Muscle layer of colon (tissue), 2 donors: ENCODE results near the gene PDE8B.
"Not testable (repeated sequence)": the region's sequence is repeated elsewhere in the genome, so short reads cannot be mapped to it uniquely, and the experiment has no call there.

Source experiments
- H3K27ac ChIP-seq: one replicate; pipeline ENCODE4 v1.7.0; 2013; ENCODE audit warnings: low read depth, mild to moderate bottlenecking, low read length, moderate library complexity
- H3K27me3 ChIP-seq, 2 donors: one replicate each; pipeline ENCODE4 v1.7.0; 2013; ENCODE audit warnings: low read length in 2 of 2, mild to moderate bottlenecking in 2 of 2; ENCODE audit not compliant: insufficient read depth in 2 of 2, control insufficient read depth in 1 of 2
- H3K36me3 ChIP-seq: one replicate; pipeline ENCODE4 v1.7.0; 2013; ENCODE audit warnings: mild to moderate bottlenecking, low read length; ENCODE audit not compliant: insufficient read depth
- H3K4me1 ChIP-seq: one replicate; pipeline ENCODE4 v1.7.0; 2013; ENCODE audit warnings: mild to moderate bottlenecking, low read length; ENCODE audit not compliant: insufficient read depth
- H3K4me3 ChIP-seq, 2 donors: one replicate each; pipeline ENCODE4 v1.7.0; 2013; ENCODE audit warnings: low read length in 2 of 2, low read depth in 1 of 2, mild to moderate bottlenecking in 1 of 2, moderate library complexity in 1 of 2
- H3K9ac ChIP-seq: one replicate; pipeline ENCODE4 v1.7.0; 2013; ENCODE audit warnings: low read length
- H3K9me3 ChIP-seq: one replicate; pipeline ENCODE4 v1.7.0; 2013; ENCODE audit warnings: mild to moderate bottlenecking, low read length
- donor health status: abdominal sarcoma.
- donor health status: Adenocarcinoma of cecum.

PDE8B gene

GRCh38 chr5:77380636-77381035 lies 170.2 kb downstream of the PDE8B start:
- H3K9ac ChIP-seq: no peak overlapping the region
- no peaks in the 10 kb centered on the region for H3K27me3 ChIP-seq
- no peaks in the 10 kb centered on the region for H3K36me3 ChIP-seq
- no peak overlapping the region for H3K27ac ChIP-seq
- H3K4me3 ChIP-seq: no peak overlapping the region
- no peaks in the 10 kb centered on the region for H3K4me1 ChIP-seq
- no peaks in the 10 kb centered on the region for H3K9me3 ChIP-seq

GRCh38 chr5:77383336-77383735 lies 172.9 kb downstream of the PDE8B start:
- not testable (repeated sequence) for H3K4me1 ChIP-seq, H3K9ac ChIP-seq, H3K9me3 ChIP-seq, H3K27me3 ChIP-seq, H3K27ac ChIP-seq, H3K36me3 ChIP-seq, H3K4me3 ChIP-seq

GRCh38 chr5:77386340-77386739 lies 175.9 kb downstream of the PDE8B start:
- H3K27ac ChIP-seq, H3K27me3 ChIP-seq, H3K9ac ChIP-seq, H3K4me3 ChIP-seq, H3K36me3 ChIP-seq, H3K9me3 ChIP-seq: not testable (repeated sequence)
- peaks cover 25% of the 10 kb centered on the region for H3K4me1 ChIP-seq

GRCh38 chr5:77389746-77390145 lies 179.3 kb downstream of the PDE8B start:
- Histone ChIP-seq H3K36me3 (no peaks in the 10 kb centered on the region), H3K4me1 (peaks cover 25% of the 10 kb centered on the region), H3K27me3 (no peaks in the 10 kb centered on the region), H3K27ac (no peak overlapping the region), H3K9ac (no peak overlapping the region), H3K4me3 (no peak overlapping the region), H3K9me3 (no peaks in the 10 kb centered on the region)

GRCh38 chr5:77390221-77390620 lies 179.7 kb downstream of the PDE8B start:
- no peaks in the 10 kb centered on the region for H3K27me3 ChIP-seq
- H3K9me3 ChIP-seq: no peaks in the 10 kb centered on the region
- H3K9ac ChIP-seq: no peak overlapping the region
- no peak overlapping the region for H3K4me3 ChIP-seq
- no peak overlapping the region for H3K27ac ChIP-seq
- H3K4me1 ChIP-seq: peaks cover 25% of the 10 kb centered on the region
- H3K36me3 ChIP-seq: no peaks in the 10 kb centered on the region

- no peak overlapping the region for H3K4me3 ChIP-seq
- no peaks in the 10 kb centered on the region for H3K36me3 ChIP-seq
- no peaks in the 10 kb centered on the region for H3K9me3 ChIP-seq
- no peak overlapping the region for H3K9ac ChIP-seq
- H3K4me1 ChIP-seq: peaks cover 25% of the 10 kb centered on the region
- no peaks in the 10 kb centered on the region for H3K27me3 ChIP-seq
- H3K27ac ChIP-seq: no peak overlapping the region
Measured at GRCh38 chr5:77390795-77391194, 180.3 kb downstream of the PDE8B start.

GRCh38 chr5:77391240-77391765 lies 180.8 kb downstream of the PDE8B start:
- no peaks in the 10 kb centered on the region for H3K36me3 ChIP-seq
- H3K4me3 ChIP-seq: no peak overlapping the region
- peaks cover 25% of the 10 kb centered on the region for H3K4me1 ChIP-seq
- no peak overlapping the region for H3K9ac ChIP-seq
- H3K9me3 ChIP-seq: no peaks in the 10 kb centered on the region
- no peak overlapping the region for H3K27ac ChIP-seq
- H3K27me3 ChIP-seq: no peaks in the 10 kb centered on the region

- Histone ChIP-seq H3K27ac (no peak overlapping the region), H3K4me3 (no peak overlapping the region), H3K9me3 (no peaks in the 10 kb centered on the region), H3K9ac (no peak overlapping the region), H3K27me3 (no peaks in the 10 kb centered on the region), H3K36me3 (no peaks in the 10 kb centered on the region), H3K4me1 (peaks cover 22% of the 10 kb centered on the region)
Measured at GRCh38 chr5:77394064-77394715, 183.7 kb downstream of the PDE8B start.

- Histone ChIP-seq H3K9ac (no peak overlapping the region), H3K4me1 (peaks cover 4% of the 10 kb centered on the region), H3K27ac (no peak overlapping the region), H3K9me3 (no peaks in the 10 kb centered on the region), H3K4me3 (no peak overlapping the region), H3K36me3 (no peaks in the 10 kb centered on the region), H3K27me3 (no peaks in the 10 kb centered on the region)
Measured at GRCh38 chr5:77396017-77396416, 185.5 kb downstream of the PDE8B start.

- no peak overlapping the region for H3K4me3 ChIP-seq
- H3K27me3 ChIP-seq: no peaks in the 10 kb centered on the region
- H3K36me3 ChIP-seq: no peaks in the 10 kb centered on the region
- H3K9me3 ChIP-seq: no peaks in the 10 kb centered on the region
- H3K9ac ChIP-seq: no peak overlapping the region
- no peak overlapping the region for H3K27ac ChIP-seq
- no peaks in the 10 kb centered on the region for H3K4me1 ChIP-seq
Measured at GRCh38 chr5:77397686-77398292, 187.3 kb downstream of the PDE8B start.

- Histone ChIP-seq H3K36me3 (no peaks in the 10 kb centered on the region), H3K9ac (no peak overlapping the region), H3K4me3 (no peak overlapping the region), H3K27me3 (no peaks in the 10 kb centered on the region), H3K27ac (no peak overlapping the region), H3K4me1 (no peaks in the 10 kb centered on the region), H3K9me3 (no peaks in the 10 kb centered on the region)
Measured at GRCh38 chr5:77398458-77398857, 188.0 kb downstream of the PDE8B start.

- no peak overlapping the region for H3K4me3 ChIP-seq
- no peaks in the 10 kb centered on the region for H3K27me3 ChIP-seq
- H3K9me3 ChIP-seq: no peaks in the 10 kb centered on the region
- no peak overlapping the region for H3K27ac ChIP-seq
- no peaks in the 10 kb centered on the region for H3K4me1 ChIP-seq
- no peak overlapping the region for H3K9ac ChIP-seq
- no peaks in the 10 kb centered on the region for H3K36me3 ChIP-seq
Measured at GRCh38 chr5:77398896-77399295, 188.4 kb downstream of the PDE8B start.
